SK-N-SH (cell line): ENCODE measurements around the gene PDLIM5. TPM values are rescaled to one million over a fixed set of nuclear protein-coding genes. Genes with fewer than 3 reads are reported as not detected.
A peak's percentile ranks its signal among the peaks of the same experiment; 100 is the strongest.

ENCODE experiments used
- CTCF ChIA-PET: fragments of 300-600, 350-600 bp; formaldehyde crosslinking; extraction: SDS; loops from one replicate; lab custom pipeline; 2021; lab: Yijun Ruan, JAX
- POLR2A ChIA-PET: fragments of 350-600 bp; sonication (Branson Sonifier 250); formaldehyde crosslinking; extraction: SDS; loops from one replicate; lab custom pipeline; 2020; ENCODE audit warnings: antibody characterized with exemption, inconsistent platforms; lab: Yijun Ruan, JAX
- DNase-seq: peaks from one replicate; pipeline ENCODE4 v3.0.0; 2012
- H2AFZ ChIP-seq: fragments of 200-600 bp; sonication (generic); 2 replicates; pipeline ENCODE4 v1.8.1; 2016; ENCODE audit warnings: antibody characterized with exemption, mild to moderate bottlenecking, low read depth
- H3F3A ChIP-seq: fragments of 200-600 bp; sonication (generic); replicated peaks from 2 replicates; pipeline ENCODE3; 2016; ENCODE audit warnings: antibody characterized with exemption, mild to moderate bottlenecking; ENCODE audit not compliant: insufficient read depth
- H3K27ac ChIP-seq, 2 experiments: fragments of 200-500 bp in 1 of 2; fragments of 200-600 bp in 1 of 2; sonication (Bioruptor generic) in 1 of 2; sonication (generic), shearing (Covaris generic) in 1 of 2; 2 replicates each; pipeline versions ENCODE4 v1.5.1 to v1.6.1; 2014 to 2016; ENCODE audit warnings: low read depth in 2 of 2, inconsistent platforms in 1 of 2, low read length in 1 of 2, mild to moderate bottlenecking in 1 of 2, mixed read lengths in 1 of 2
- H3K27me3 ChIP-seq: fragments of 200-600 bp; sonication (generic), shearing (Covaris generic); 2 replicates; pipeline ENCODE4 v1.6.1; 2016; ENCODE audit warnings: mixed run types; ENCODE audit not compliant: insufficient read depth
- H3K36me3 ChIP-seq, 2 experiments: fragments of 200-500 bp in 1 of 2; fragments of 200-600 bp in 1 of 2; sonication (Bioruptor generic) in 1 of 2; sonication (generic) in 1 of 2; replicated peaks in 1 of 2; 2 replicates each; pipeline versions ENCODE3 to v1.5.1; 2014 to 2016; ENCODE audit warnings: low read length in 1 of 2, mild to moderate bottlenecking in 1 of 2; ENCODE audit not compliant: insufficient read depth in 2 of 2, control insufficient read depth in 1 of 2
- H3K4me1 ChIP-seq, 2 experiments: fragments of 200-500 bp in 1 of 2; fragments of 200-600 bp in 1 of 2; sonication (Bioruptor generic) in 1 of 2; sonication (generic), shearing (Covaris generic) in 1 of 2; 2 replicates each; pipeline versions ENCODE4 v1.5.1 to v1.6.1; 2014 to 2016; ENCODE audit warnings: low read depth in 1 of 2, low read length in 1 of 2, mixed run types in 1 of 2; ENCODE audit not compliant: insufficient read depth in 2 of 2, control insufficient read depth in 1 of 2
- H3K4me2 ChIP-seq: fragments of 200-600 bp; sonication (generic), shearing (Covaris generic); 2 replicates; pipeline ENCODE4 v1.6.1; 2017; ENCODE audit warnings: mixed run types
- H3K4me3 ChIP-seq, 2 experiments: fragments of 200-500 bp in 1 of 2; fragments of 200-600 bp in 1 of 2; sonication (Bioruptor generic) in 1 of 2; sonication (generic), shearing (Covaris generic) in 1 of 2; 2 replicates each; pipeline versions ENCODE4 v1.5.1 to v1.8.1; 2014 to 2016; ENCODE audit warnings: low read depth in 2 of 2, inconsistent platforms in 1 of 2, low read length in 1 of 2, mild to moderate bottlenecking in 1 of 2, mixed read lengths in 1 of 2, moderate library complexity in 1 of 2
- H3K79me2 ChIP-seq: fragments of 200-600 bp; sonication (generic); 2 replicates; pipeline ENCODE4 v1.8.1; 2017; ENCODE audit warnings: mild to moderate bottlenecking; ENCODE audit not compliant: insufficient read depth
- H3K9ac ChIP-seq: fragments of 200-600 bp; sonication (generic); 2 replicates; pipeline ENCODE4 v1.6.1; 2017; ENCODE audit warnings: mixed run types
- H3K9me2 ChIP-seq: fragments of 200-600 bp; sonication (generic); 2 replicates; pipeline ENCODE4 v1.6.1; 2017; ENCODE audit warnings: mixed run types
- H3K9me3 ChIP-seq: fragments of 200-600 bp; sonication (generic); 2 replicates; pipeline ENCODE4 v1.6.1; 2017; ENCODE audit warnings: mixed run types, mild to moderate bottlenecking, moderate library complexity
- H4K20me1 ChIP-seq: fragments of 200-600 bp; sonication (generic); 2 replicates; pipeline ENCODE4 v1.6.1; 2017; ENCODE audit warnings: mild to moderate bottlenecking, mixed run types; ENCODE audit not compliant: insufficient read depth
- CHD2 ChIP-seq: fragments of 150-350 bp; IDR thresholded peaks from 2 replicates; pipeline ENCODE4 v1.6.1; 2018; ENCODE audit warnings: low read length; ENCODE audit not compliant: partially characterized antibody
- ELF1 ChIP-seq: IDR thresholded peaks from 2 replicates; pipeline ENCODE4 v1.4.0; 2012
- EZH2phosphoT487 ChIP-seq: fragments of 200-600 bp; sonication (generic); IDR thresholded peaks from 2 replicates; pipeline ENCODE4 v1.6.1; 2017; ENCODE audit warnings: low read depth, mixed run types, mild to moderate bottlenecking, antibody characterized with exemption, moderate library complexity, borderline replicate concordance
- IRF3 ChIP-seq: fragments of 150-350 bp; IDR thresholded peaks from 2 replicates; pipeline ENCODE4 v1.6.1; 2016; ENCODE audit warnings: mild to moderate bottlenecking, low read depth, low read length
- NFIC ChIP-seq: IDR thresholded peaks from 2 replicates; pipeline ENCODE4 v1.4.0; 2012; ENCODE audit warnings: borderline replicate concordance
- NRF1 ChIP-seq: IDR thresholded peaks from 2 replicates; pipeline ENCODE4 v1.6.1; 2012; ENCODE audit warnings: low read depth, mild to moderate bottlenecking, low read length
- POLR2AphosphoS5 ChIP-seq: IDR thresholded peaks from 2 replicates; pipeline ENCODE4 v1.6.1; 2012; ENCODE audit warnings: low read depth, low read length
- RAD21 ChIP-seq: IDR thresholded peaks from 2 replicates; pipeline ENCODE4 v1.6.1; 2012; ENCODE audit warnings: mild to moderate bottlenecking, low read length
- RCOR1 ChIP-seq: fragments of 150-350 bp; IDR thresholded peaks from 2 replicates; pipeline ENCODE4 v1.6.1; 2017; ENCODE audit warnings: antibody characterized with exemption, low read length
- REST ChIP-seq: IDR thresholded peaks from 2 replicates; pipeline ENCODE4 v1.6.1; 2012; ENCODE audit warnings: mild to moderate bottlenecking, low read depth, low read length, moderate library complexity
- RFX5 ChIP-seq: IDR thresholded peaks from 2 replicates; pipeline ENCODE4 v1.6.1; 2012; ENCODE audit warnings: mild to moderate bottlenecking, improper control_type of control experiment, low read length
- RXRA ChIP-seq: IDR thresholded peaks from 2 replicates; pipeline ENCODE4 v1.4.0; 2012; ENCODE audit warnings: low read depth, mild to moderate bottlenecking, borderline replicate concordance
- SIN3A ChIP-seq: IDR thresholded peaks from 2 replicates; pipeline ENCODE4 v1.6.1; 2012; ENCODE audit warnings: low read depth, mild to moderate bottlenecking, low read length, moderate library complexity, borderline replicate concordance
- SMC3 ChIP-seq: IDR thresholded peaks from 2 replicates; pipeline ENCODE4 v1.6.1; 2012; ENCODE audit warnings: low read depth, low read length, improper control_type of control experiment
- TAF1 ChIP-seq: IDR thresholded peaks from 2 replicates; pipeline ENCODE4 v1.6.1; 2012; ENCODE audit warnings: low read depth, mild to moderate bottlenecking, low read length, moderate library complexity, borderline replicate concordance
- TCF12 ChIP-seq: IDR thresholded peaks from 2 replicates; pipeline ENCODE4 v1.4.0; 2012
- TEAD4 ChIP-seq: IDR thresholded peaks from 2 replicates; pipeline ENCODE4 v1.4.0; 2012; ENCODE audit warnings: mild to moderate bottlenecking, borderline replicate concordance; ENCODE audit not compliant: insufficient read depth
- USF1 ChIP-seq: IDR thresholded peaks from 2 replicates; pipeline ENCODE4 v1.4.0; 2012; ENCODE audit warnings: low read depth, borderline replicate concordance
- ZBTB33 ChIP-seq: IDR thresholded peaks from 2 replicates; pipeline ENCODE4 v1.4.0; 2012; ENCODE audit warnings: low read depth, borderline replicate concordance
- WGBS: methylation state at CpG from one replicate; pipeline ENCODE4 v1.1.6; 2017; ENCODE audit warnings: low lambda C conversion rate; 5-methylcytosine and 5-hydroxymethylcytosine counted together
- polyA plus RNA-seq, 3 experiments: library from polyadenylated mRNA; depleted of rRNA; stranded (reverse); fragments of >200 nt; gene quantifications; 2 replicates each; pipeline ENCODE4 v1.2.3, GENCODE V29; 2012

PDLIM5 gene
- polyA plus RNA-seq, 1 of the 3 experiments (the other 2 are of a cell fraction) = 36.7 TPM

GRCh38 chr4:94448815-94449375 is 2.8 kb upstream of the PDLIM5 start:
- Histone ChIP-seq H3K27me3 (no peaks in the 10 kb centered on the region), H3K36me3 (no peaks in the 10 kb centered on the region), H3K4me2 (no peak overlapping the region), H3K4me1 (peaks cover 5 to 42% of the 10 kb centered on the region in 2 experiments; a peak in 3 of 4 replicates), H3K9me2 (no peaks in the 10 kb centered on the region), H2AFZ (no peak overlapping the region), H3K27ac (no peak overlapping the region), H4K20me1 (peaks cover 10% of the 10 kb centered on the region; the same call in 1 of the 2 replicates), H3K79me2 (peaks cover 22% of the 10 kb centered on the region), H3F3A (peaks cover 39% of the 10 kb centered on the region), H3K9ac (no peak overlapping the region), H3K4me3 (no peak overlapping the region), H3K9me3 (no peaks in the 10 kb centered on the region)
- CTCF ChIA-PET = interaction anchor here (1.0 to 1.6 kb wide), 3 partner anchors 11 to 16 kb away, joined by 3 read pairs; no protein-coding TSS in a partner anchor
- POLR2A ChIA-PET = no interaction called here
- 78% methylated on average over 3 of the region's 3 CpGs for WGBS
- DNase-seq = no peak
- TF ChIP-seq RCOR1 = no peak

- DNase-seq = peak; percentile 26
- H3K27ac ChIP-seq = peak overlapping the region; percentile 39 to 84; a peak in 3 of 4 replicates
- WGBS = 9% methylated on average over 16 of the region's 16 CpGs
- no peaks in the 10 kb centered on the region for H3K27me3 ChIP-seq
- H3K79me2 ChIP-seq = peaks cover 44% of the 10 kb centered on the region
- peaks cover 16% of the 10 kb centered on the region for H3F3A ChIP-seq
- no peaks in the 10 kb centered on the region for H3K9me2 ChIP-seq
- H3K4me3 ChIP-seq = peak overlapping the region; percentile 86 to 93
- H4K20me1 ChIP-seq = peaks cover 23% of the 10 kb centered on the region
- H3K9me3 ChIP-seq = no peaks in the 10 kb centered on the region
- peak overlapping the region; percentile 92 for H2AFZ ChIP-seq
- H3K4me2 ChIP-seq = peak overlapping the region; percentile 86
- ChIA-PET CTCF (interaction anchor here (0.6 to 2.2 kb wide), 4 partner anchors 20 to 296 kb away, joined by 3 to 6 read pairs (median 4); no protein-coding TSS in a partner anchor), POLR2A (no interaction called here)
- H3K4me1 ChIP-seq = peaks cover 5 to 24% of the 10 kb centered on the region in 2 experiments; a peak in 3 of 4 replicates
- H3K9ac ChIP-seq = peak overlapping the region; percentile 85
- peaks cover 7 to 11% of the 10 kb centered on the region in 2 experiments for H3K36me3 ChIP-seq
- TF ChIP-seq TAF1 = no peak
- no peak for TF ChIP-seq ZBTB33
- no peak for TF ChIP-seq EZH2phosphoT487
- no peak for TF ChIP-seq POLR2AphosphoS5
- no peak for TF ChIP-seq IRF3
- TF ChIP-seq RFX5 = no peak
- no peak for TF ChIP-seq TCF12
- TF ChIP-seq REST = no peak
- TF ChIP-seq NFIC = no peak
- no peak for TF ChIP-seq NRF1
- no peak for TF ChIP-seq RXRA
- TF ChIP-seq RAD21 = no peak; the same call in 1 of the 2 replicates
- TF ChIP-seq ELF1 = no peak
- TF ChIP-seq USF1 = no peak
- TF ChIP-seq RCOR1 = no peak
- no peak for TF ChIP-seq SMC3
- no peak for TF ChIP-seq TEAD4
- no peak for TF ChIP-seq SIN3A
- no peak for TF ChIP-seq CHD2
Observed at GRCh38 chr4:94451051-94451694, 569 bp upstream of the PDLIM5 start.
